Activated CD4-positive, alpha-beta T cell treated with anti-CD3 and anti-CD28 coated beads for 36 hours (primary cell): Measurements from ENCODE around the gene RBMY1F. TPM values are rescaled to one million over a fixed set of nuclear protein-coding genes. Genes with fewer than 3 reads are reported as not detected.
"Not testable (repeated sequence)": the region's sequence is repeated elsewhere in the genome, so short reads cannot be mapped to it uniquely, and the experiment has no call there.

ENCODE experiments used
- ATAC-seq: fragments of 200-7000 bp; cut with Tn5 transposase; one replicate; pipeline ENCODE4 v1.10.0; 2021; ENCODE audit warnings: mild to moderate bottlenecking, moderate library complexity
- CTCF ChIA-PET: fragments of 350-600 bp; sonication (Branson Sonifier 250); formaldehyde crosslinking; loops from one replicate; lab custom pipeline; 2021; ENCODE audit warnings: antibody characterized with exemption; lab: Charles Lee
- POLR2A ChIA-PET: fragments of 350-600 bp; sonication (Branson Sonifier 250); formaldehyde crosslinking; loops from one replicate; lab custom pipeline; 2021; ENCODE audit warnings: antibody characterized with exemption, inconsistent platforms; lab: Charles Lee
- DNase-seq: peaks from one replicate; pipeline ENCODE4 v3.0.0-alpha.2; 2020
- H3K27ac Mint-ChIP-seq: one replicate; pipeline ENCODE4 v1.8.0; 2021; ENCODE audit warnings: mixed read lengths
- H3K27me3 Mint-ChIP-seq: one replicate; pipeline ENCODE4 v1.8.0; 2021; ENCODE audit warnings: mixed read lengths
- H3K36me3 Mint-ChIP-seq: one replicate; pipeline ENCODE4 v1.8.0; 2021; ENCODE audit warnings: low read depth, mixed read lengths
- H3K4me1 Mint-ChIP-seq: one replicate; pipeline ENCODE4 v1.8.0; 2021; ENCODE audit warnings: mixed read lengths
- H3K4me3 Mint-ChIP-seq: one replicate; pipeline ENCODE4 v1.8.0; 2021; ENCODE audit warnings: mild to moderate bottlenecking, moderate library complexity, mixed read lengths
- H3K9me3 Mint-ChIP-seq: one replicate; pipeline ENCODE4 v1.8.0; 2021; ENCODE audit warnings: low read depth, mixed read lengths
- intact Hi-C, 2 experiments: fragments of 100-400 bp; cut with DNase I in 1 of 2; cut with micrococcal nuclease in 1 of 2; formaldehyde crosslinking; loops; one replicate each; pipeline versions ENCODE4 v1.14.2 to v1.15.1; 2022 to 2024; cut with DNase I, micrococcal nuclease
- total RNA-seq, 2 experiments: library from RNA; stranded (reverse); gene quantifications; one replicate each; pipeline ENCODE4 v1.2.3, GENCODE V29; 2021

Gene RBMY1F
- not detected for total RNA-seq

GRCh38 chrY:22182823-22183222 is at the start of gene RBMY1F:
TSS of gene RBMY1F (minus strand) at chrY:22182923. CDS start at chrY:22180969, 1,954 bp downstream.
- ATAC-seq, CTCF ChIA-PET, intact Hi-C loops, H3K27ac Mint-ChIP-seq, H3K27me3 Mint-ChIP-seq, H3K9me3 Mint-ChIP-seq, H3K4me3 Mint-ChIP-seq, H3K36me3 Mint-ChIP-seq, POLR2A ChIA-PET, DNase-seq, H3K4me1 Mint-ChIP-seq: not testable (repeated sequence)

DNA sequence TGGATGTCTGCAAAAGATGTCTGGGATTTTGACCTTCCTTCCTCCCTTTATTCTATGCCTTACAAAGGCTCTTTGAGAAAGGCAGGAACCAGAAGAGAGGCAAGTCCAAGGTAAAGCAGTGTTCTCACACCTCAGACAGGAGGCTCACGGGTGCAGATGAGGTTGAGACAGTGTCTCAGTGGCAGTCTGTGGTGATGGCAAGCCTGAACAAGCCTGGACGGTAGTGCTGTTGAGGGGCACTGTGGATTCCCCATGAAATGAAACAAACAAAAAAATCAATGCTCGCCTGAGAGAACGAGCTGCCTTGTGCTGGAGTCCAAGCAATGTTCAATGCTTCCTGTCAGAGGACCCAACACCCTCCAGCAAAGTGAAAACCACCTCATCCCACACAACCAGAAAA is 31.6 kb downstream of the RBMY1F start:
- H3K27me3 Mint-ChIP-seq, POLR2A ChIA-PET, ATAC-seq, H3K36me3 Mint-ChIP-seq, CTCF ChIA-PET, H3K9me3 Mint-ChIP-seq, H3K4me1 Mint-ChIP-seq, intact Hi-C loops, H3K4me3 Mint-ChIP-seq, H3K27ac Mint-ChIP-seq, DNase-seq: not testable (repeated sequence)

DNA sequence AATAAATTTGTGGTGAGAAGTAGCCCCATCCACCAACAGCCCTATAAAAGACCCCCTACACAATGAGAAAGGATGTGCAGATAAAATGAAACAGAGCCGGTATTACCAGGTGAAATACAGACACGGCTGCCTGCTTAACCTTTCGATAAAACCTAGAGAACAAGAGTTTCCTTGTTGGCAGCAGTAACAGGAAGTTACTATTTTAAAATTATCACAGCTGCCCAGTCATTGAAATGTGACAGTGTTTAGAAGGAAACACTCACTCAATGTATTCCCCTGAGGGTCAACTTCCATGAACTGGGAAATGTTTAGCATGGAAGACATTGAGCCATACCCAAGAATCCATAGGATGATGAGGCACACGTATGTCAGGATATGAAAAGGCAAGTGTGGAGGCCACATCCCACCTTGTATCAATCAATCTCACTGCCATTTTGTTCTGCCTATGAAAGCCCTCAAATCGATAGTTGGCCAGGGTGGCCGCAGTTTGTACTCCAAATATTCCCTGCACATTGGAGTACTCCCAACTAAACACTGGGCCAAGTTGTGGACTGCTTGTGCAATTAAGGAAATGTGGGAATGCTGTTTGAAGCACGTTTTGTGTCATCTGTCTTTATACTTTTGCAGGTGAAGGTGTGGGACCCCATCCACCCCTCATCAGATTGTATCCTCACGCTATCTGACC is 41.6 kb downstream of the RBMY1F start:
- POLR2A ChIA-PET, intact Hi-C loops: not testable (repeated sequence)

GRCh38 chrY:22134719-22135118 is 48.0 kb downstream of the RBMY1F start:
- H3K27me3 Mint-ChIP-seq, H3K27ac Mint-ChIP-seq, H3K9me3 Mint-ChIP-seq, H3K36me3 Mint-ChIP-seq, DNase-seq, intact Hi-C loops, POLR2A ChIA-PET, ATAC-seq, H3K4me3 Mint-ChIP-seq, H3K4me1 Mint-ChIP-seq, CTCF ChIA-PET: not testable (repeated sequence)

More for the DNA sequence above, 41.6 kb downstream of the RBMY1F start:
- ATAC-seq, H3K36me3 Mint-ChIP-seq, H3K9me3 Mint-ChIP-seq, H3K4me1 Mint-ChIP-seq, H3K27ac Mint-ChIP-seq, CTCF ChIA-PET, H3K4me3 Mint-ChIP-seq, DNase-seq, H3K27me3 Mint-ChIP-seq: not testable (repeated sequence)

DNA sequence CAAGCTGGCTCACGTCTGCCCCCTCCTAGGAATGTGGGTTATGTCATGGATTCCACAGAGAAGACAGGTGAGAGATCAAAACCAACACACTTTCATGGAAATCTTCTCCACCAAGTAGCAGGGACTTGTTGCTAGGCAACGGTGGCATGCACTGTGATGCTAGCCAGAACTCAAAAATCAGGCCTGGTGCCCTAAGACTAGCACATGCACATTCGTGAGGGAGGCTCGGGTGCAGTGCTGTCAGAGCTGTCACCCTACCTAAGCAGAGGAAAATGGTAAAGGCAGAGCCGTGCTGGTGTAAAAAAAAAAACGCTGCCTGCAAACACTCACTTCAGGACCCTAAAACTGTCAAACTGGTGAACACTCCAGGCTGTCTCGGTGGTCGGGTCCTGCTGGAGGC is 52.2 kb downstream of the RBMY1F start:
- H3K4me1 Mint-ChIP-seq, H3K9me3 Mint-ChIP-seq, H3K27ac Mint-ChIP-seq, DNase-seq, H3K4me3 Mint-ChIP-seq, POLR2A ChIA-PET, ATAC-seq, intact Hi-C loops, H3K27me3 Mint-ChIP-seq, CTCF ChIA-PET, H3K36me3 Mint-ChIP-seq: not testable (repeated sequence)

Other genes with a start within 250 kb of the RBMY1F start
- not detected for gene RBMY1J, start 220.5 kb upstream of the RBMY1F start, total RNA-seq